Activated CD4-positive, alpha-beta memory T cell treated with anti-CD3 and anti-CD28 coated beads, Interleukin-2, amount 10 ng/mL, durations not matched to agents 7 days and 5 days (primary cell): ENCODE results near the gene SLF1. TPM values are rescaled to one million over a fixed set of nuclear protein-coding genes. Genes with fewer than 3 reads are reported as not detected.

Experiments used
- CTCF ChIA-PET: fragments of 350-600 bp; sonication (Branson Sonifier 250); formaldehyde crosslinking; loops from one replicate; lab custom pipeline; 2021; ENCODE audit warnings: antibody characterized with exemption, inconsistent platforms; lab: Charles Lee
- POLR2A ChIA-PET: fragments of 350-600 bp; sonication (Branson Sonifier 250); formaldehyde crosslinking; loops from one replicate; lab custom pipeline; 2021; ENCODE audit warnings: antibody characterized with exemption; lab: Charles Lee
- DNase-seq: peaks from one replicate; pipeline ENCODE4 v3.0.0-alpha.2; 2020
- H3K27ac Mint-ChIP-seq: one replicate; pipeline ENCODE4 v1.8.0; 2021; ENCODE audit warnings: mild to moderate bottlenecking, mixed read lengths
- H3K27me3 Mint-ChIP-seq: one replicate; pipeline ENCODE4 v1.8.0; 2021; ENCODE audit warnings: mixed read lengths
- H3K36me3 Mint-ChIP-seq: one replicate; pipeline ENCODE4 v1.8.0; 2021; ENCODE audit warnings: low read depth, mixed read lengths
- H3K4me1 Mint-ChIP-seq: one replicate; pipeline ENCODE4 v1.8.0; 2021; ENCODE audit warnings: mixed read lengths
- H3K4me3 Mint-ChIP-seq: one replicate; pipeline ENCODE4 v1.8.0; 2021; ENCODE audit warnings: mild to moderate bottlenecking, mixed read lengths
- H3K9me3 Mint-ChIP-seq: one replicate; pipeline ENCODE4 v1.8.0; 2021; ENCODE audit warnings: mixed read lengths
- total RNA-seq, 2 experiments: library from RNA; stranded (reverse); gene quantifications; one replicate each; pipeline ENCODE4 v1.2.3, GENCODE V29; 2021

Gene SLF1
- total RNA-seq, 2 experiments from 2014 or later: 19.5 to 22.9 TPM

DNA sequence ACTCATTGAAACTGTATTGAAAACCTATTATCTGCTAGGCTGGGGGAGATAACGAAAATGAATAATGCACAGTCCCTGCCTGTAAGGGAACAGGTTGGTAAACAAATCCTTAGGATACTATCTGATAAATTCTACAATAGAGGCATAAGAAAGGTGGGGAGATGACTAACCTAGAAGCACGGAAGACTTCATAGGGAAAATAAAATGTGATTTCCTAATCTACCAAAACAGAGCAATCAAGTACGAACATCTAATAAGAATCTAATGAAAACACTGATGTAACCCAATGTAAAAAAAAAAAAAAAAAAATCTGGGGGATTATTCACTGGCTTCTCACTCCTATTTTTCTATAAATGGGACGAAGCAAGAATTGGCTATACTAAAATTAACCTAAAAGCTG is 124.4 kb downstream of the SLF1 start:
- H3K27ac Mint-ChIP-seq: no peak overlapping the region
- no peaks in the 10 kb centered on the region for H3K27me3 Mint-ChIP-seq
- no peak for DNase-seq
- no peaks in the 10 kb centered on the region for H3K9me3 Mint-ChIP-seq
- no peak overlapping the region for H3K4me3 Mint-ChIP-seq
- POLR2A ChIA-PET: no interaction called here
- H3K4me1 Mint-ChIP-seq: no peaks in the 10 kb centered on the region
- CTCF ChIA-PET: interaction anchor here (0.9 kb wide), 1 partner anchor 122 kb away, joined by 3 read pairs; no protein-coding TSS in a partner anchor
- H3K36me3 Mint-ChIP-seq: no peaks in the 10 kb centered on the region

DNA sequence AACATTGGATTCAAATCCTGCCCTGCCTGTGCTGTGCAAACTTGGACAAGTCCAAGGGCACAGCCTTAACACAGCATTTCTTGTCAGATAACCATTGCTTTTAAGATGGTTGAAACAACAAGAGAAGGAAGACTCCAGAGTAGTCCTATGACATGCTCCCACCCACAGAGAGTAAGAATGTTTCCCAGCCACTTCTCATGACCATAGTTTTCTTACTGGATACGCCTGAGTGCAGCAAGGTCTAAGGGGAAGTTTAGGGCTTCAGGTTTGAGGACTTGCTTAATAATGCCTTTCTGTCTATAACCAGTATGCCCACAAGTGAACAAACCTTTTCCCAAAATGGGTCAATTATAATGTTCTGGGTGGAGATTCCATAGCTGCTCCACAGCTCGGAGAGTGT is 126.4 kb downstream of the SLF1 start:
- Mint-ChIP-seq H3K27me3 (no peaks in the 10 kb centered on the region), H3K4me1 (no peaks in the 10 kb centered on the region), H3K4me3 (no peak overlapping the region), H3K9me3 (no peaks in the 10 kb centered on the region), H3K27ac (no peak overlapping the region), H3K36me3 (no peaks in the 10 kb centered on the region)
- no peak for DNase-seq
- CTCF ChIA-PET: no interaction called here
- POLR2A ChIA-PET: no interaction called here

DNA sequence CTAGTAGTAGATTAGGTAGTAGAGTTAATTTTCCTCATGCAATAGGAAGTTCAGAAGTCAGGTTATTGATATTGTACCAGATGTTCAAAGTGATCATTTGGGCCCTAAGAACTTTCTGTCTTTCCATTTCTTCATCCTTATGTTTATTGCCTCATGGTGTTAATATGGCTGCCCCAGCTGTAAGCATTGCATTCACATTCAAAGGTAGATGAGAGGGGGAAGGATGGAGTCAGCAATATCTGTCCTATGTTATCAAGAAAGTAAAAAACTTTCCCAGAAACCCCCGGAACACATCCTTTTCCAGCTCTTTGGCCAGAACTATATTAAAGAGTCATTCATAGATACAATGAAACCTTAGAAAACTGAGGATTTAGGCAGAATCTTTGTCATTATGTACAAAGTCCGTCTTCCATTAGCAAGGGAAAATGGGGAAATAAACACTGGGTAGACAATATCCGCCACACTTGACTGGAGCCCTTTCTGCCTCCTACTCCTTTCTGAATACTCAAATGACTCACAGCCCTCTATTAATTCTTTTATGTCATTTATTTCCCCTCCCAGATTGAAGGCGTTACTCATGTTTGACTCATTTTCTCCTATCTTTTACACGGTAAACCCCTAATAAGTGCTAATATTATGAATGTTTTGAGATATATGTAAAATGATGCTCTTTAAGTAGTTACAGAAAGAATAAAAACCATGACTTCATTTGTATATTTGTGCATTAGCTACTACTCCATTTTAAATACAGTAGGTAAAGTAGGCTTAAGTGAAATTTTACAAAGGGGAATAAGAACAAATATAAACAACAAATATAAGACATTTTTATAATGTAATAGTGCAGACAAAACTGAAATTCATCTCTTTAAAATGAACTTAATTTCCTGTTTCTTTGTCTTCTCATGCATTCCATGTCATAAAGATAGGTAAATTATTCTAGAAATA is 127.6 kb downstream of the SLF1 start:
- CTCF ChIA-PET: no interaction called here

DNA sequence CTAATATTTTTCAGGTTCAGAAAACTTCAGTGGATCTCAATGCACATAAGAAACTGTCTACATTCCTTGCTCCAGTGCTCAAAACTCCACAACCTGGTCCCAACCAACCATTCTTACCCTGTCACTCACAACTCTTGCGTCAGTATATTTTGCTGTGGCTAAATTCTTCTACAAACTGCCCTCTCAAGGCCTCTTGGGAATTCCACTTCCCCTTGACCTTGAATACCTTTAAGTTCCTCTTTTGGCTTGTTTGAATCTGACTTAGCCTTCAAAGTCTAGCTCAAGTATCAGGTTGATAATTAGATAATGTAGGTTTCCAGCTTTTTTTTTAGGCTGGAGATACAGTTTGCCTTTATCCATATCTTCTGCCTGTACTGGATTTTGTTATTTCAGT is 128.3 kb downstream of the SLF1 start:
- no peaks in the 10 kb centered on the region for H3K9me3 Mint-ChIP-seq
- no peak for DNase-seq
- no peaks in the 10 kb centered on the region for H3K4me1 Mint-ChIP-seq
- no peak overlapping the region for H3K27ac Mint-ChIP-seq
- H3K4me3 Mint-ChIP-seq: no peak overlapping the region
- no peaks in the 10 kb centered on the region for H3K27me3 Mint-ChIP-seq
- H3K36me3 Mint-ChIP-seq: no peaks in the 10 kb centered on the region
- ChIA-PET CTCF (no interaction called here), POLR2A (no interaction called here)

More for the DNA sequence above, 127.6 kb downstream of the SLF1 start:
- no peak for DNase-seq
- H3K4me1 Mint-ChIP-seq: no peaks in the 10 kb centered on the region
- H3K9me3 Mint-ChIP-seq: no peaks in the 10 kb centered on the region
- POLR2A ChIA-PET: no interaction called here
- no peak overlapping the region for H3K4me3 Mint-ChIP-seq
- no peak overlapping the region for H3K27ac Mint-ChIP-seq
- H3K36me3 Mint-ChIP-seq: no peaks in the 10 kb centered on the region
- no peaks in the 10 kb centered on the region for H3K27me3 Mint-ChIP-seq

Other genes starting within 250 kb of the SLF1 start
- gene KIAA0825, start 65 bp upstream of the SLF1 start, total RNA-seq: 1 to 10 TPM; 1.5 to 1.7 TPM